ENCODE measurements around the gene MRTFA.

GRCh38 chr22:40485813-40486667 is 150.5 kb downstream of the MRTFA start:
- TF ChIP-seq POLR2A (IDR thresholded peaks at IDR 0.05) (no peak), CTCF (IDR thresholded peaks at IDR 0.05) (no peak), POLR2AphosphoS5 (IDR thresholded peaks at IDR 0.05) (no peak)
